Gastroesophageal sphincter (tissue), 4 donors: ENCODE measurements around the gene ETV6. TPM values are rescaled to one million over a fixed set of nuclear protein-coding genes. Genes with fewer than 3 reads are reported as not detected.

ENCODE experiments used
- ATAC-seq: fragments of 150-250 bp; one replicate; pipeline ENCODE4 v1.9.1; 2016; ENCODE audit warnings: mild to moderate bottlenecking, moderate library complexity
- H3K27ac ChIP-seq, 4 donors: fragments of 200-600 bp; sonication (generic) in 3 of 4; 1 replicate in 3 of 4; 2 replicates in 1 of 4; pipeline ENCODE4 v1.5.1; 2016 to 2019
- H3K27me3 ChIP-seq: fragments of 200-600 bp; sonication (generic); one replicate; pipeline ENCODE4 v1.5.1; 2019
- H3K36me3 ChIP-seq, 2 donors: fragments of 200-600 bp; sonication (generic); one replicate each; pipeline ENCODE4 v1.5.1; 2019; ENCODE audit warnings: control low read depth in 1 of 2
- H3K4me1 ChIP-seq, 3 donors: fragments of 200-600 bp; sonication (generic); 1 replicate in 2 of 3; 2 replicates in 1 of 3; pipeline ENCODE4 v1.5.1; 2016 to 2019; ENCODE audit warnings: control low read depth in 2 of 3
- H3K4me3 ChIP-seq, 2 donors: fragments of 200-600 bp; sonication (generic); one replicate each; pipeline ENCODE4 v1.5.1; 2019; ENCODE audit warnings: mild to moderate bottlenecking in 1 of 2, moderate library complexity in 1 of 2
- H3K9me3 ChIP-seq, 3 donors: fragments of 200-600 bp; sonication (generic); one replicate each; pipeline ENCODE4 v1.5.1; 2017 to 2019; ENCODE audit warnings: control low read depth in 2 of 3
- CTCF ChIP-seq, 4 experiments: fragments of 200-600 bp in 2 of 4; fragments of 450-650 bp in 2 of 4; sonication (generic) in 1 of 4; IDR thresholded peaks; one replicate each; pipeline ENCODE4 v1.5.1; 2017 to 2019; ENCODE audit warnings: antibody characterized with exemption in 4 of 4, mild to moderate bottlenecking in 2 of 4, moderate library complexity in 2 of 4
- EP300 ChIP-seq: sonication (generic); formaldehyde crosslinking; IDR thresholded peaks from one replicate; pipeline ENCODE4 v1.6.1; 2017; ENCODE audit warnings: antibody characterized with exemption, mild to moderate bottlenecking
- POLR2A ChIP-seq, 2 donors: fragments of 450-650 bp; IDR thresholded peaks; one replicate each; pipeline ENCODE4 v1.6.1; 2017; ENCODE audit warnings: antibody characterized with exemption in 2 of 2, mild to moderate bottlenecking in 2 of 2, moderate library complexity in 1 of 2
- POLR2AphosphoS5 ChIP-seq: sonication (generic); formaldehyde crosslinking; IDR thresholded peaks from one replicate; pipeline ENCODE4 v1.6.1; 2017; ENCODE audit warnings: antibody characterized with exemption
- WGBS, 2 donors: methylation state at CpG; one replicate each; pipeline ENCODE4 v1.1.5; 2018; ENCODE audit warnings: low coverage in 1 of 2; 5-methylcytosine and 5-hydroxymethylcytosine counted together
- total RNA-seq, 4 donors: library from RNA; depleted of rRNA; stranded (reverse); fragments of >200 nt; gene quantifications; one replicate each; pipeline ENCODE4 v1.1.0, GENCODE V29; 2016

ETV6 gene
- total RNA-seq, 4 donors from 2014 or later: 18.7 to 30.1 (median 21.1) TPM

- no peak for ATAC-seq
- TF ChIP-seq CTCF (IDR thresholded peaks at IDR 0.05) (no peak), POLR2AphosphoS5 (no peak), POLR2A (IDR thresholded peaks at IDR 0.05) (no peak), EP300 (no peak)
- Histone ChIP-seq H3K9me3 (no peaks in the 10 kb centered on the region), H3K36me3 (peaks cover 0 to 41% of the 10 kb centered on the region in 2 donors), H3K27me3 (no peaks in the 10 kb centered on the region), H3K4me3 (no peak overlapping the region), H3K27ac (peak overlapping the region in 3 of 4 donors; percentile 5 to 88 (median 27)), H3K4me1 (peaks cover 11 to 51% (median 14%) of the 10 kb centered on the region in 3 donors)
- 82 to 91% methylated on average over 4 to 7 of the region's 7 CpGs for WGBS, 2 donors
Measured at GRCh38 chr12:11856971-11857370, 207.5 kb downstream of the ETV6 start.

DNA sequence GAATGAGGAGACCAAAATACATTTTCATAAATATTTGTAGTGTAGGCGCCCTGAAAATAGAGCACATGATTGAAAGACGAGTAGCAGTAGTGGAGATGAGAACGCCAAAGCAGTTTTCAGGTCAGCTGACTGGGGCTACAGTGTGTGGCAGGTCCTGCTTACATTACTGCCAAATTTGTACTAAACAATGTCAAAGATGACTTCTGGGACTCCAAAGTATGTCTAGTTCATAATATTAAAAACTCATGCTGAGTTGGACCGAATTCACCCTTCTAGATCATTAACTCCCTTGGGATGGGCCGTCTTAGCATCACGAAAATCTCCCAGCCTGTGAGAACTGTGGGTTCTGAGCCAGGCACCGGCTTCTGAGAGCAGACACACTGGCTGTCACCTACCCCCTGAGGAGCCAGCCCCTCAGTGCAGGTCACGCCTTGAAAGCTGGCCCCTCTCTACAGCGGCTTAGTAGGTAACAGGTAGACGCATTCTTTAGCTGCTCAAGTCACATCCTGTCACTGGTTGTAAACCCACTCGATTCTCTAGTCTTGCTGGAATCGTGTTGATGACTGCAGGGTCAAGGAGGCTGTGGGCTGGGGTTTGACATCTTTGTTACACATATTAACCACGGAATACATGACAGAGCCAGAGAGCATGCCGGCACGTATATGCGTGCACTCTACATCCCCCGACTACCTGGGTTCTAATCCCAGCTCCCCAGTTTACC, 210.4 kb downstream of the ETV6 start:
- ATAC-seq: no peak
- peaks cover 30 to 69% (median 34%) of the 10 kb centered on the region in 3 donors for H3K4me1 ChIP-seq
- no peaks in the 10 kb centered on the region for H3K27me3 ChIP-seq
- H3K9me3 ChIP-seq: no peaks in the 10 kb centered on the region
- TF ChIP-seq POLR2A (IDR thresholded peaks at IDR 0.05) (no peak), EP300 (no peak), POLR2AphosphoS5 (no peak), CTCF (IDR thresholded peaks at IDR 0.05) (no peak)
- WGBS, 2 donors: 40 to 46% methylated on average over 6 to 13 of the region's 17 CpGs
- no peak overlapping the region for H3K4me3 ChIP-seq
- H3K27ac ChIP-seq: peak overlapping the region; percentile 81 to 98 (median 86)
- H3K36me3 ChIP-seq: peaks cover 0 to 26% of the 10 kb centered on the region in 2 donors

GRCh38 chr12:11861155-11861863, 211.8 kb downstream of the ETV6 start:
- Histone ChIP-seq H3K27ac (peak overlapping the region; percentile 81 to 98 (median 86)), H3K9me3 (peaks cover 0 to 7% (median 0%) of the 10 kb centered on the region in 3 donors), H3K4me1 (peaks cover 30 to 59% (median 34%) of the 10 kb centered on the region in 3 donors), H3K27me3 (no peaks in the 10 kb centered on the region), H3K36me3 (peaks cover 0 to 12% of the 10 kb centered on the region in 2 donors), H3K4me3 (no peak overlapping the region)
- ATAC-seq: no peak
- 18 to 42% methylated on average over 2 of the region's 5 CpGs for WGBS, 2 donors
- TF ChIP-seq POLR2AphosphoS5: no peak
- TF ChIP-seq POLR2A (IDR thresholded peaks at IDR 0.05): no peak
- TF ChIP-seq CTCF (IDR thresholded peaks at IDR 0.05): no peak
- TF ChIP-seq EP300: no peak

- H3K9me3 ChIP-seq: peaks cover 0 to 14% (median 0%) of the 10 kb centered on the region in 3 donors
- H3K4me1 ChIP-seq: peaks cover 30 to 58% (median 34%) of the 10 kb centered on the region in 3 donors
- H3K4me3 ChIP-seq: no peak overlapping the region
Measured at GRCh38 chr12:11861864-11862600, 212.6 kb downstream of the ETV6 start.

More at GRCh38 chr12:11861864-11862600, 212.6 kb downstream of the ETV6 start:
- H3K36me3 ChIP-seq: peaks cover 0 to 10% of the 10 kb centered on the region in 2 donors
- TF ChIP-seq POLR2AphosphoS5 (no peak), EP300 (no peak), CTCF (IDR thresholded peaks at IDR 0.05) (no peak), POLR2A (IDR thresholded peaks at IDR 0.05) (no peak)
- no peaks in the 10 kb centered on the region for H3K27me3 ChIP-seq
- peak overlapping the region; percentile 81 to 98 (median 86) for H3K27ac ChIP-seq
- WGBS, 2 donors: 73 to 90% methylated on average over 5 to 6 of the region's 7 CpGs
- ATAC-seq: no peak
